ENCODE measurements around the gene NTRK3.

- TF ChIP-seq CTCF (IDR thresholded peaks at IDR 0.05): no peak
- TF ChIP-seq POLR2A (IDR thresholded peaks at IDR 0.05): no peak
Measured at GRCh38 chr15:88252441-88252840, 4.1 kb downstream of the NTRK3 start.
